Posterior cingulate gyrus (tissue), 11 donors: ENCODE measurements around the gene SERPINB10.

ENCODE experiments used
- DNase-seq, 10 donors: peaks; one replicate each; pipeline versions ENCODE4 v3.0.0 to v3.0.0-alpha.2; 2020 to 2021; ENCODE audit warnings: mixed read lengths in 3 of 10
- intact Hi-C: fragments of 100-400 bp; cut with DNase I; formaldehyde crosslinking; loops from one replicate; pipeline ENCODE4 v1.15.1; 2023

The SERPINB10 gene

GRCh38 chr18:63974991-63975390 lies 67.2 kb downstream of the SERPINB10 start:
- DNase-seq: peak in 1 of 10 donors; percentile 16
- intact Hi-C loops: loop anchor here (5.0 kb wide), 1 partner anchor 148 kb away; no protein-coding TSS in a partner anchor

GRCh38 chr18:63975628-63976027 lies 67.9 kb downstream of the SERPINB10 start:
- intact Hi-C loops: loop anchor here (5.0 kb wide), 1 partner anchor 148 kb away; no protein-coding TSS in a partner anchor
- no peak for DNase-seq

- no peak for DNase-seq
- intact Hi-C loops: loop anchor here (5.0 kb wide), 1 partner anchor 150 kb away; no protein-coding TSS in a partner anchor
Measured at GRCh38 chr18:63977040-63977439, 69.3 kb downstream of the SERPINB10 start.

- intact Hi-C loops: loop anchor here (5.0 kb wide), 1 partner anchor 152 kb away; no protein-coding TSS in a partner anchor
- DNase-seq: peak in 4 of 10 donors; percentile 31 to 50 (median 39)
Measured at GRCh38 chr18:63979409-63979920, 71.7 kb downstream of the SERPINB10 start.

GRCh38 chr18:63980027-63980426 lies 72.3 kb downstream of the SERPINB10 start:
- no peak for DNase-seq
- intact Hi-C loops: no loop called here

GRCh38 chr18:63980896-63981460 lies 73.2 kb downstream of the SERPINB10 start:
- no peak for DNase-seq
- intact Hi-C loops: no loop called here

- intact Hi-C loops: no loop called here
- no peak for DNase-seq
Measured at GRCh38 chr18:63981719-63982118, 74.0 kb downstream of the SERPINB10 start.

- DNase-seq: no peak
- intact Hi-C loops: no loop called here
Measured at GRCh38 chr18:63982361-63982760, 74.6 kb downstream of the SERPINB10 start.
